ENCODE results near the gene IDH2. TPM values are rescaled to one million over a fixed set of nuclear protein-coding genes. Genes with fewer than 3 reads are reported as not detected.

Gene IDH2
- total and polyA plus RNA-seq, 2 of the 13 experiments (the other 11 are each of a cell fraction or from before 2014, with no cell fraction given): 121 to 145 TPM

DNA sequence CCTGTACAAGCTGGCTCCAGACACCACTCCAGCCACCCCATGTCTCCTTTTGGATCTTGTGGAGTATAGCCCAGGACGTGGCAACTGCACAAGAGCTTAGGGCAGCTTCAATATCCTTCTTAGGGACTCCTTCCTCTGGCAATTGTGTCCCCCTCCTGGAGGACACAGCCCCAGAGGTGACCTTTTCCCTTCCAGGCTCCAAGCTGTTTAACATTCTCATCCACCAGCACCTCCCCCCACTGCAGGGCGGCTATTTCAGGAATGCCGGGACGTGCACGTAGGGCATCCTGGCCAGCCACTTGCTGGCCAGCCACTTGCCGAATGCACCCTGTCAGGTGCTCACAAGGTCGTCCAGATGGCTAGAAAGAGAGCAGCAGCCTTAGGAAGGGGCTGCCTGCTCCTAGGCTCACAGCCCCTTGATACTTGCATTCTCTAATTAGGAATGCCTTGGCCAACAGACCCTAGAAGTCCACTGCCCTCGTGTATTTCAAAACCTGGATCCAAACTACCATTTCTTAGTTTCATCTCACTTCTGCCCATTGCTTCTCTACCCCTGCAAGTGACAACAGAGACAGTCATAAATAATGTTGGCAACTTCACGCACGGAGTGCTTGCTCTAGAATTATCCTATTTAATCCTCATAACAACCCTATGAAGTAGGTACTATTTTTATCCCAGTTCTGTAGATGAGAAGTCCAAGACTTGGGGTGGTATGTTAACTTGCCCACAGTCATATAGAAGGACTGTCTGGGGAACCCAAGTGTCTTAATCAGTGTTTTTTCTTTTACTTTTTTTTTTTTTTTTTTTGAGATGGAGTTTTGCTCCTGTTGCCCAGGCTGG, 24.5 kb upstream of the IDH2 start (continued):
- TF ChIP-seq ZNF296 (CRISPR knock-in tag; conservative IDR thresholded peaks at IDR 0.05) (peak; percentile 92), FOXP1 (IDR thresholded peaks at IDR 0.05) (no peak), FOXP1 (CRISPR knock-in tag; IDR thresholded peaks at IDR 0.05) (peak; percentile 58; the same call in 1 of the 2 replicates), HOXA5 (CRISPR knock-in tag; IDR thresholded peaks at IDR 0.05) (no peak), BCL6 (CRISPR knock-in tag; IDR thresholded peaks at IDR 0.05) (peak; percentile 73), TEAD2 (CRISPR knock-in tag; IDR thresholded peaks at IDR 0.05) (no peak), HDAC1 (CRISPR knock-in tag; IDR thresholded peaks at IDR 0.05) (peak; percentile 62), ZNF121 (CRISPR knock-in tag; IDR thresholded peaks at IDR 0.05) (0 out of 2 replicates have a peak, but pooled peaks have one; percentile 23), NAIF1 (CRISPR knock-in tag; IDR thresholded peaks at IDR 0.05; ENCODE audit: borderline replicate concordance) (peak; percentile 26; the same call in 1 of the 2 replicates), TGIF2 (CRISPR knock-in tag; IDR thresholded peaks at IDR 0.05) (no peak), ZSCAN20 (CRISPR knock-in tag; IDR thresholded peaks at IDR 0.05; ENCODE audit: borderline replicate concordance) (no peak), ZXDC (CRISPR knock-in tag; IDR thresholded peaks at IDR 0.05) (no peak), TCF7 (IDR thresholded peaks at IDR 0.05; ENCODE audit: low read depth) (peak; percentile 17; the same call in 1 of the 2 replicates), HCFC1 (IDR thresholded peaks at IDR 0.05; ENCODE audit: low read depth, low read length) (no peak), HNRNPLL (IDR thresholded peaks at IDR 0.05; ENCODE audit: low read depth, low read length, poor library complexity, severe bottlenecking) (peak; percentile 54), ZNF484 (CRISPR knock-in tag; IDR thresholded peaks at IDR 0.05; ENCODE audit: borderline replicate concordance, low read depth) (no peak), ATF4 (CRISPR knock-in tag; IDR thresholded peaks at IDR 0.05) (no peak), JDP2 (CRISPR knock-in tag; IDR thresholded peaks at IDR 0.05; ENCODE audit: borderline replicate concordance) (no peak), NONO (IDR thresholded peaks at IDR 0.05) (no peak), NONO (CRISPR knock-in tag; conservative IDR thresholded peaks at IDR 0.05) (0 out of 2 replicates have a peak, but pooled peaks have one; percentile 44), TBX2 (CRISPR knock-in tag; IDR thresholded peaks at IDR 0.05; ENCODE audit: borderline replicate concordance) (peak; percentile 69; the same call in 1 of the 2 replicates), MAZ (IDR thresholded peaks at IDR 0.05; ENCODE audit: borderline replicate concordance, low read depth, low read length) (no peak), MAZ (CRISPR knock-in tag; IDR thresholded peaks at IDR 0.05; ENCODE audit: low read depth) (no peak)
- TF ChIP-seq, protein P1, sequence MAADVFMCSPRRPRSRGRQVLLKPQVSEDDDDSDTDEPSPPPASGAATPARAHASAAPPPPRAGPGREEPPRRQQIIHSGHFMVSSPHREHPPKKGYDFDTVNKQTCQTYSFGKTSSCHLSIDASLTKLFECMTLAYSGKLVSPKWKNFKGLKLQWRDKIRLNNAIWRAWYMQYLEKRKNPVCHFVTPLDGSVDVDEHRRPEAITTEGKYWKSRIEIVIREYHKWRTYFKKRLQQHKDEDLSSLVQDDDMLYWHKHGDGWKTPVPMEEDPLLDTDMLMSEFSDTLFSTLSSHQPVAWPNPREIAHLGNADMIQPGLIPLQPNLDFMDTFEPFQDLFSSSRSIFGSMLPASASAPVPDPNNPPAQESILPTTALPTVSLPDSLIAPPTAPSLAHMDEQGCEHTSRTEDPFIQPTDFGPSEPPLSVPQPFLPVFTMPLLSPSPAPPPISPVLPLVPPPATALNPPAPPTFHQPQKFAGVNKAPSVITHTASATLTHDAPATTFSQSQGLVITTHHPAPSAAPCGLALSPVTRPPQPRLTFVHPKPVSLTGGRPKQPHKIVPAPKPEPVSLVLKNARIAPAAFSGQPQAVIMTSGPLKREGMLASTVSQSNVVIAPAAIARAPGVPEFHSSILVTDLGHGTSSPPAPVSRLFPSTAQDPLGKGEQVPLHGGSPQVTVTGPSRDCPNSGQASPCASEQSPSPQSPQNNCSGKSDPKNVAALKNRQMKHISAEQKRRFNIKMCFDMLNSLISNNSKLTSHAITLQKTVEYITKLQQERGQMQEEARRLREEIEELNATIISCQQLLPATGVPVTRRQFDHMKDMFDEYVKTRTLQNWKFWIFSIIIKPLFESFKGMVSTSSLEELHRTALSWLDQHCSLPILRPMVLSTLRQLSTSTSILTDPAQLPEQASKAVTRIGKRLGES (CRISPR knock-in tag; IDR thresholded peaks at IDR 0.05; ENCODE audit: borderline replicate concordance): peak; percentile 75; the same call in 1 of the 2 replicates
